ENCODE measurements around the gene MRE11.
A peak's percentile ranks its signal among the peaks of the same experiment; 100 is the strongest.

The MRE11 gene

DNA sequence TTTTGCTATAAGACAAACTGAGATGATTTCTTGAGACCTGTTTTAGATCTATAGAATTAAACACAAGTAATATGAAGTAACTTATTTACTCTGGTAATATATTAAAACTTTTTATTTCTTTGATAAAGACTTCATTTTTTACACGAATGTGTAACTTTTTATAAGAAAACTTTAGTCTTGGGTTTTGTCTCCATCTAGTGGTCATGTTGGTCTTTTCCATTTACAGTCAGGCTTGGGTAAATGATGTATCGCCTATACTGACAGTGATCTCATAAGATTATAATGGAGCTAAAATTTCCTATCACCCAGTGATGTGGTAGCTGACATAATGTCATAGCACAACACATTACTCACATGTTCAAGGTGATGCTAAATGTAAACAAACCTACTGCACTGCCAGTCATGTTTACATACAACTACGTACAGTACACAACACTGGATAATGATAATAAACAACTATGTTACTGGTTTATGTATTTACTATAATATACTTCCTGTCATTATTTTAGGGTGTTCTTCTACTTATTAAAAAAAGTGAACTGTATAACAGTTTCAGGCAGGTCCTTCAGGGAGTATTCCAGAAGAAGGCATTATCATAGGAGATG lies 11.1 kb upstream of the MRE11 start:
- DNase-seq, result peak; percentile 64

GRCh38 chr11:94501522-94501921 lies 7.9 kb upstream of the MRE11 start:
- no peak for DNase-seq

DNA sequence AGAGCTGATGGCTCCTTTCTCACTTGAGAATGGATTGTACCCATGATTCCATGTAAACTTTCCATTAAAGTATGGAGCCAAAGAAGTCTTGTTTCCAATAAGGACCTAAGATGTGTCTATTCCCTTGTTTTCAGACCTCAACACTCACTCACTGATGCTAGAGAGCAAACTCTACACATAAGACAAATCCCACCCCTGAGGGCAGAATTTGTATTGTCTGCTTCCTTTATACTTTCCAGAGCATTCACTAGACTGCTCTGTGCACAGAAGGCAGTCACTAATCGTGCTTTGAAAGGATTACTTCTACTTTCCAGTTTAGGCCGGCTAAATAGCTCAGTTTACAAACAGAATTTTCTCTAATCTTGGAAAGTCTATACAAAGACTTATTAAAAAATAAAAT lies 6.5 kb upstream of the MRE11 start:
- DNase-seq, result no peak

DNA sequence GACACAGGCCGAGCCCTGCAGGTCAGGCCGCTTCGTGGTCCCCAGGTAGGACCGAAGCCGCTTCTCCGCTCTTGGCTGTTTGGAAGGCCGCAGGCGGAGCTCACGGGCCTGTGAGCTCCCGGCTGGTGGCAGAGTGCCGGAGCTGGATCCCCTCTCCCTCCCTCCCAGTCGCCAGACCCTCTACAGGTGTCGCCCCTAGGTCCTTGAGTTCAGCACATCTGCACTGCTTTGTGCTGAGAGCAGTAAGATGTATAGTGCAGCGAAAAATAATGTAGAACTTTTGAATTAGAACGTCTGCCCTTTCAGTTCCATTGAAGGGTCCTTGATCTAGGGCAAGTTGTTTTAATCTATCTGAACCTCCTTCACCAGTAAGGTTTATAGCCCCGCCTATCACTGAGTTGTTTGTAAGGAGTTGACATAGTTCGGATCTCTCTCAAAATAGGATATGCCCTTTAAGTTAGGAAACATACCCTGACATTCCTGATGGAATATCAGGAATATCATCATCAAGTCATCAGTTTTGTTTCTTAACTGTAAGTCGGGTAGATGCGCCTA lies 559 bp upstream of the MRE11 start:
- DNase-seq, result no peak

DNA sequence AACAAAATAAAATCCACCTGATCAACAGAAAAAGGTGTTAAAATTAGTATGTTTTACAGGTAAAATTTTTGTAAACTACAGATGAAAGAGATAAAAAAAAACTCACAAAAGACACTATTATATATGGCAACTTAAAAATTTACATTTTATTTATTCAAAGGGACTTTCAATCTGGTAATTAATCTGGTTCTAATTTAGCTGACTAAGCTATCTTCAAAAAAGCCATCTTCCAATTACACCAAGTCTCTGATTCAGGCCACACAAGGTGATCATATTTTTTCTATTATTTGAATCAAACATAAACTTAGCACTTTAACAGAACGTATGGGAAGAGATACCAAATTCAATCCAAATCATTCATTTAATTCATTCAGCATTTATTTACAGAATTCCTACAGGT lies 7.6 kb downstream of the MRE11 start:
- DNase-seq, result no peak

DNA sequence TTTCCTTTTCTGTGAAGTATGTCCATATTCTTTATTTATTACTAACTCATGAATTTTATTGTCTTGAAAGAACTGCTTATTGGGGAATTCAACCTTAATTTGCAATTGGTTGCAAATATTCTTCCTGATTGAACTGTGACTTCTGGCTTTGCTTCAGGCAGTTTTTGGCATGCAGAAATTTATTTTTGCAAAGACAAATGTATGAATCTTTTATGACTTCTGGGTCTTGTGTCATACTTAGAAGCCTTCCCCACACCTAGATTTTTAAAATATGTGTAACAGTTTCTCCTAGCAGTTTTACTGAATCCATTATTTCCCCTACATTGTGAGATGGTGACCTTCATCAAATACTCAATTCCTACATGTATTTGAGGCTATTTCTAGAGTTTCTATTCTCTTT lies 12.3 kb downstream of the MRE11 start:
- no peak for DNase-seq

DNA sequence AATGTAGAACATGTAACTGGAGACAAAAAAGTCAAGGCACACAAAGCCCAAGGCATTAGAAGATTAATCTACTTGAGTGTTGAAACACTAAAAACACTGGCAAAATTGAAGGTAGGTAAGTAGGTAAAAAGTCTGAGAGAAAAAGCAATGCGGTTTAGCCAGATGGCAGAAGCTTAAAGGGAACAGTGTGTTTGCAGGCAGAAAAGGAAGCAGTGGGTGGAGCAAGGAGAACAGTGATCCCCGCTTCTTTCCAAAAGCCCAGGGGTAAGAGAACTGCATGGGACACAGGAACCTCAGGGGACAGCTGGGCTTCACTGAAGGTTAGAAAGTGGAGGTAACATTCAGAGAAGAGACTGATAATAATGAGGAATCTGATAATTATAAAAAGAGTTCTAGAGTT lies 16.0 kb downstream of the MRE11 start:
- no peak for DNase-seq

- DNase-seq, result no peak
Observed at GRCh38 chr11:94472916-94473799, 20.5 kb downstream of the MRE11 start.

DNA sequence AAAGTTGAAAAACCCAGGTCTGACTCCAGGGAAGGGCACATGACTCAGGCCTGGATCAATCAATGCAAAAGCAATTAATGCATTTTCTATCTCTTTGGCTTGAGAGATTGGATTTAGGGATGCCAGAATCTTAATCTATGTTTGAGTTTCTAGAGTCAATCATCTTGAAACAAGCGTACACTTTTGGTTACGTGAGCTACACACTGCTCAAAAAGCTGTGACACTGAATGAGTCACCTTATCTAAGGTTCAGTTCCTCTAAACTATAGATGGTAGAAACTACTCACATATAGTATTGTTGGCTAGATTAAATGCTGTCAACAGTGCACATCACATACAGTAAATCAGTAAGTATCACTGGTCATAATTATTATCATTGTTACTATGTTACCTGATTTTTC lies 24.2 kb downstream of the MRE11 start:
- DNase-seq, result no peak

- no peak for DNase-seq
Observed at GRCh38 chr11:94459576-94459975, 34.1 kb downstream of the MRE11 start.

GRCh38 chr11:94457118-94458029 lies 36.3 kb downstream of the MRE11 start:
- no peak for DNase-seq

- DNase-seq, result no peak
Observed at GRCh38 chr11:94455861-94456260, 37.8 kb downstream of the MRE11 start.

DNA sequence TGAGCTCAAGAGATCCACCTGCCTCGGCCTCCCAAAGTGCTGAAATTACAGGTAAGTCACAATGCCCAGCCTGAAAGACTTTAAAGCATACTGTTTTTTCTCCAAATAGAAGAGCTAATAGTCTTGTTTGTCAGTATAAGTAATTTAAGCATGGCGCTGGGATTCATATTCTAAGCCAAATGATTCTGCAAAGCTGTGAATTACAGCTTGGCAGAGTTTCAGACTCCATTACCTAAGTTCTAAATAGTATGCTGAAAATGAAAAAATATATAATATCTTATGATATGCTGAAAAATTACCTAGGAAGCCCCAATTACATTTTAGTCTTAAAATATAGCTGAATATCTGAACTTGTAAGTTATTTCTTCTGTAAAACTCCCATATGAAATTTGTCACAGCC lies 39.3 kb downstream of the MRE11 start:
- no peak for DNase-seq

- DNase-seq, result no peak
Observed at GRCh38 chr11:94452988-94453387, 40.7 kb downstream of the MRE11 start.

GRCh38 chr11:94450048-94450447 lies 43.6 kb downstream of the MRE11 start:
- peak; percentile 12 for DNase-seq

- DNase-seq, result peak; percentile 67
Observed at GRCh38 chr11:94449437-94449836, 44.2 kb downstream of the MRE11 start.

DNA sequence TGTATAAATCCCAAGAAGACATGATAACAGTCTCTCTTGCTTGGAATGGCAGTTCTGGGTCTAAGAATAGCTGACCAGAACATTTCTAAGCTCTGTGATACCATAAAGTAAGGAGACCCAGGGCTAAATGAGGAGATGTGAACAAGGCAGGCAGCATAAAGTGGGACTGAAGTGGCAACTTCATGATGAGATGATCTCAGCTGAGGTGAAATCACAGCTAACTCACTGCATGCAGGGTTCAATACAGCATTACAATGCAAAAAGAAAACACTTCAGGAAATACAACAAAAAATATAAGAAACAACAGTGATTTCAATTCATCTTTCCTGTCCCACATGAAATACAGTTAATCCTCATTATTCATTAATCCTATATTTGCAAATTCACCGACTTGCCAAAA lies 44.6 kb downstream of the MRE11 start:
- DNase-seq, result no peak

GRCh38 chr11:94447149-94447548 lies 46.5 kb downstream of the MRE11 start:
- DNase-seq, result no peak

GRCh38 chr11:94445641-94446040 lies 48.0 kb downstream of the MRE11 start:
- DNase-seq, result no peak

DNA sequence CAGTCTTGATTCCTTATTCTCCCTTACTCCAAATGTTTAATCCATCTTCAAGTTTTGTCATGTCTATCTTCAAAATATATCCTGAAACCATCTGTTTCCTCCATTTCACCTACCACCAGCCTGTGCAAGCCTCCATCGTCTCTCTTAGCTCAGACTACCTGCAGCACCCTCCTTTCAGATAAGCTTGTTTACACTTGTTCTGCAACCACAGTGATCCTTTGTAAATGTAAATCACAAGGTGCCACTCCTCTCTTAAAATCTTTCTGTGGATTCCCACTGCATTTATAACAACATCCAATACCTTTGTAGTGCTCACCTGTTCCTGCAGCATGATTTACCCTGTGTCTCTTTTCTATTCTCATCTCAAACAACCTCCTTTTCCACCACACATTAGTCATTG lies 60.6 kb downstream of the MRE11 start:
- no peak for DNase-seq

GRCh38 chr11:94424662-94425061 lies 69.0 kb downstream of the MRE11 start:
- peak; percentile 27 for DNase-seq

GRCh38 chr11:94424011-94424410 lies 69.6 kb downstream of the MRE11 start:
- no peak for DNase-seq

DNA sequence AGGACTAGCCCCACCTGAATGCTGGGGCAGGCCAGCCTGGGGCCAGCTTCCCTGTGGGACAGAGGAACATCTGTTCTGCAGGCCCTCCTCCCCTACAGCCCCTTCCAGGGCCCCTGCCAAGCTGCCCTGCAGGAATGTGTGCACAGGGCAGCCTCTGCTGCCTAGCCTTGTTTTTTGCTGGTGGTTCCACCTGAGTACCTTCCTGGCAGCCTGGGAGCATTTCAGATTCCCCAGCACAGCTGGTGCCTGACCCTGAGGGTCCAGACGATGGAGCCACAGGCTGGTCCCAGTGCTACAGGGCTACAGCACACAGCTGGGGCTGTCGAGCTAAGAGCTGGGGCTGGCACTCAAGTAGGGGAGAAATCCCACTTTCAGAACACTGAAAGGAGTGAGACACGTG lies 70.1 kb downstream of the MRE11 start:
- no peak for DNase-seq
